ENCODE results near the gene GJA4. TPM values are rescaled to one million over a fixed set of nuclear protein-coding genes. Genes with fewer than 3 reads are reported as not detected.

GJA4 gene
- total and polyA plus RNA-seq, 7 donors: 0.60 to 14.7 (median 7.2) TPM; not detected in 1

DNA sequence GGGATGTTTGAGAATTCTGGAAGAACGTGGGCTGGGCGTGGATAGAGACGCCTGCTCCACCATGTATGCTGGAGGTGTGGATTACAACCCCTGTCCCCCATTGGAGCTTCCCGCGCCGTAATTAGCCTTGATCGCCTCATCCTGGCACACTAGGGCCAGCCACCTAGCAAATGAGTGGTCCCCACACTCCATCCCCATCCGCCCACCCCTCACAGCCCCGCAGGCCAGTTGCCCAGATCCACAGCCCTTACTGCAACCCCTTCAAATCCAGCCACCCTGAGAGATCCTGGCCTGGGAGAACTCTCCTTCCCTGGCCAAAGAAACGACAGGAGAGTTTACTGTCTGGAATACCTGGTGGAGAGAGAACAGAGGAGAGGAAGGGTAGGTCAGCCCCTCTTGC, 375 bp upstream of the GJA4 start:
- TF ChIP-seq, protein P1, sequence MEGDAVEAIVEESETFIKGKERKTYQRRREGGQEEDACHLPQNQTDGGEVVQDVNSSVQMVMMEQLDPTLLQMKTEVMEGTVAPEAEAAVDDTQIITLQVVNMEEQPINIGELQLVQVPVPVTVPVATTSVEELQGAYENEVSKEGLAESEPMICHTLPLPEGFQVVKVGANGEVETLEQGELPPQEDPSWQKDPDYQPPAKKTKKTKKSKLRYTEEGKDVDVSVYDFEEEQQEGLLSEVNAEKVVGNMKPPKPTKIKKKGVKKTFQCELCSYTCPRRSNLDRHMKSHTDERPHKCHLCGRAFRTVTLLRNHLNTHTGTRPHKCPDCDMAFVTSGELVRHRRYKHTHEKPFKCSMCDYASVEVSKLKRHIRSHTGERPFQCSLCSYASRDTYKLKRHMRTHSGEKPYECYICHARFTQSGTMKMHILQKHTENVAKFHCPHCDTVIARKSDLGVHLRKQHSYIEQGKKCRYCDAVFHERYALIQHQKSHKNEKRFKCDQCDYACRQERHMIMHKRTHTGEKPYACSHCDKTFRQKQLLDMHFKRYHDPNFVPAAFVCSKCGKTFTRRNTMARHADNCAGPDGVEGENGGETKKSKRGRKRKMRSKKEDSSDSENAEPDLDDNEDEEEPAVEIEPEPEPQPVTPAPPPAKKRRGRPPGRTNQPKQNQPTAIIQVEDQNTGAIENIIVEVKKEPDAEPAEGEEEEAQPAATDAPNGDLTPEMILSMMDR (IDR thresholded peaks at IDR 0.05): no peak
- no peak for TF ChIP-seq EP300 (IDR thresholded peaks at IDR 0.05)
- no peak for TF ChIP-seq POLR2AphosphoS5 (IDR thresholded peaks at IDR 0.05)
- TF ChIP-seq POLR2A (IDR thresholded peaks at IDR 0.05): no peak
- peaks cover 4 to 22% (median 13%) of the 10 kb centered on the region in 3 donors for H3K27me3 ChIP-seq
- DNase-seq: no peak
- peaks cover 0 to 7% (median 3%) of the 10 kb centered on the region in 4 donors for H3K4me1 ChIP-seq
- H3K27ac ChIP-seq: peak overlapping the region in 3 of 4 donors; percentile 21 to 49 (median 40)
- H3K4me3 ChIP-seq: peak overlapping the region in 1 of 4 donors; percentile 37
- peaks cover 0 to 7% (median 0%) of the 10 kb centered on the region in 4 donors for H3K36me3 ChIP-seq
- H3K9me3 ChIP-seq: no peaks in the 10 kb centered on the region
- intact Hi-C loops (cut with DNase I): no loop called here
- 45 to 56% methylated on average over 10 of the region's 10 CpGs for WGBS, 2 donors

DNA sequence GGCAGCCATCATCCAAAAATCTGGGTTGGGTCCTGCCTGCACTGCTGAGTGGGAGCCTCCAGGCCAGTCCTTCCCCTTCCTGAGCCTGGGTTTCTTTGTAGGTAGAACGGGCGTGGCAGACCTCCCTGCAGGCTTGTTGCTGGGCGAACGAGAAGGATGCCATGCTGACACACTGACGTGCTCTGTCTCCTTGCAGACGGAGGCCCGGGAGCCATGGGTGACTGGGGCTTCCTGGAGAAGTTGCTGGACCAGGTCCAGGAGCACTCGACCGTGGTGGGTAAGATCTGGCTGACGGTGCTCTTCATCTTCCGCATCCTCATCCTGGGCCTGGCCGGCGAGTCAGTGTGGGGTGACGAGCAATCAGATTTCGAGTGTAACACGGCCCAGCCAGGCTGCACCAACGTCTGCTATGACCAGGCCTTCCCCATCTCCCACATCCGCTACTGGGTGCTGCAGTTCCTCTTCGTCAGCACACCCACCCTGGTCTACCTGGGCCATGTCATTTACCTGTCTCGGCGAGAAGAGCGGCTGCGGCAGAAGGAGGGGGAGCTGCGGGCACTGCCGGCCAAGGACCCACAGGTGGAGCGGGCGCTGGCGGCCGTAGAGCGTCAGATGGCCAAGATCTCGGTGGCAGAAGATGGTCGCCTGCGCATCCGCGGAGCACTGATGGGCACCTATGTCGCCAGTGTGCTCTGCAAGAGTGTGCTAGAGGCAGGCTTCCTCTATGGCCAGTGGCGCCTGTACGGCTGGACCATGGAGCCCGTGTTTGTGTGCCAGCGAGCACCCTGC, 1.4 kb downstream of the GJA4 start:
- Histone ChIP-seq H3K36me3 (peaks cover 0 to 7% (median 0%) of the 10 kb centered on the region in 4 donors), H3K4me3 (peak overlapping the region in 3 of 4 donors; percentile 16 to 37 (median 27)), H3K27ac (peak overlapping the region in 2 of 4 donors; percentile 37 to 46), H3K9me3 (no peaks in the 10 kb centered on the region), H3K4me1 (peaks cover 0 to 7% (median 3%) of the 10 kb centered on the region in 4 donors), H3K27me3 (peaks cover 4 to 22% (median 13%) of the 10 kb centered on the region in 3 donors)
- intact Hi-C loops (cut with DNase I): no loop called here
- DNase-seq: no peak
- 89 to 91% methylated on average over 40 of the region's 40 CpGs for WGBS, 2 donors
- TF ChIP-seq POLR2AphosphoS5 (IDR thresholded peaks at IDR 0.05) (no peak), EP300 (IDR thresholded peaks at IDR 0.05) (no peak), POLR2A (IDR thresholded peaks at IDR 0.05) (no peak)
- TF ChIP-seq, protein P1 (IDR thresholded peaks at IDR 0.05): no peak

DNA sequence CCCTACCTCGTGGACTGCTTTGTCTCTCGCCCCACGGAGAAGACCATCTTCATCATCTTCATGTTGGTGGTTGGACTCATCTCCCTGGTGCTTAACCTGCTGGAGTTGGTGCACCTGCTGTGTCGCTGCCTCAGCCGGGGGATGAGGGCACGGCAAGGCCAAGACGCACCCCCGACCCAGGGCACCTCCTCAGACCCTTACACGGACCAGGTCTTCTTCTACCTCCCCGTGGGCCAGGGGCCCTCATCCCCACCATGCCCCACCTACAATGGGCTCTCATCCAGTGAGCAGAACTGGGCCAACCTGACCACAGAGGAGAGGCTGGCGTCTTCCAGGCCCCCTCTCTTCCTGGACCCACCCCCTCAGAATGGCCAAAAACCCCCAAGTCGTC, 2.0 kb downstream of the GJA4 start:
- 91 to 92% methylated on average over 12 of the region's 12 CpGs for WGBS, 2 donors
- intact Hi-C loops (cut with DNase I): no loop called here
- H3K4me3 ChIP-seq: peak overlapping the region in 3 of 4 donors; percentile 11 to 37 (median 27)
- H3K27ac ChIP-seq: peak overlapping the region in 1 of 4 donors; percentile 46
- TF ChIP-seq POLR2AphosphoS5 (IDR thresholded peaks at IDR 0.05) (no peak), POLR2A (IDR thresholded peaks at IDR 0.05) (no peak), EP300 (IDR thresholded peaks at IDR 0.05) (no peak)
- TF ChIP-seq, protein P1 (IDR thresholded peaks at IDR 0.05): no peak
- peaks cover 0 to 7% (median 0%) of the 10 kb centered on the region in 4 donors for H3K36me3 ChIP-seq
- H3K4me1 ChIP-seq: peaks cover 0 to 7% (median 3%) of the 10 kb centered on the region in 4 donors
- DNase-seq: no peak
- H3K27me3 ChIP-seq: peaks cover 4 to 22% (median 13%) of the 10 kb centered on the region in 3 donors
- no peaks in the 10 kb centered on the region for H3K9me3 ChIP-seq

DNA sequence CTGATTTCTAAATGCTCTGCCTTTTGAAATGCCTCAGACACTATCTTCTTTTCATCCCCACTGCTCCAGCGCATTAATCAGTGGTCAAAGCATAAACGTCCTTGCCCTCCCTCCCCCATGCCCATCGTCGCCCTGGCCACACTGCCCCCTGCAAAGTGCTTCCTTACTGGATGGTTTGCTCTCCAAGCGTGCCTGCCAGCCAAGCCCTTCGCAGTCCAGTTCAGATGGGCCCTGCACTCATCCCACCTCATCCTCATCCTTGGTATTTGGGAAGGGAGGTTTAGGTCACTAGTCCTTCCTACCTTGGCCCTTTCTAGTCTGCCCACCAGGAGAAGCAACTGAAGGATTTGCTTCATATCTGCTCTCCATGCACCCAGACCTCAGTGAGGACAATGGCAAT, 3.1 kb downstream of the GJA4 start:
- WGBS, 2 donors: 86 to 88% methylated on average over 6 of the region's 6 CpGs
- TF ChIP-seq, protein P1 (IDR thresholded peaks at IDR 0.05): no peak
- intact Hi-C loops (cut with DNase I): no loop called here
- Histone ChIP-seq H3K4me1 (peaks cover 0 to 7% (median 3%) of the 10 kb centered on the region in 4 donors), H3K27me3 (peaks cover 4 to 22% (median 13%) of the 10 kb centered on the region in 3 donors), H3K4me3 (peak overlapping the region in 3 of 4 donors; percentile 11 to 37 (median 23)), H3K27ac (peak overlapping the region in 1 of 4 donors; percentile 6), H3K9me3 (no peaks in the 10 kb centered on the region), H3K36me3 (peaks cover 0 to 7% (median 0%) of the 10 kb centered on the region in 4 donors)
- DNase-seq: no peak

Measured in sigmoid colon (tissue), 7 donors.